GM18508 (cell line): Measurements from ENCODE around the gene SIPA1L3.
"Not testable (repeated sequence)": the region's sequence is repeated elsewhere in the genome, so short reads cannot be mapped to it uniquely, and the experiment has no call there.

Experiments
- ATAC-seq: cut with Tn5 transposase; IDR thresholded peaks from one replicate; pipeline ENCODE4 v1.9.1; 2021; ENCODE audit warnings: moderate number of reproducible peaks; ENCODE audit not compliant: insufficient read depth, unreplicated experiment

The SIPA1L3 gene

DNA sequence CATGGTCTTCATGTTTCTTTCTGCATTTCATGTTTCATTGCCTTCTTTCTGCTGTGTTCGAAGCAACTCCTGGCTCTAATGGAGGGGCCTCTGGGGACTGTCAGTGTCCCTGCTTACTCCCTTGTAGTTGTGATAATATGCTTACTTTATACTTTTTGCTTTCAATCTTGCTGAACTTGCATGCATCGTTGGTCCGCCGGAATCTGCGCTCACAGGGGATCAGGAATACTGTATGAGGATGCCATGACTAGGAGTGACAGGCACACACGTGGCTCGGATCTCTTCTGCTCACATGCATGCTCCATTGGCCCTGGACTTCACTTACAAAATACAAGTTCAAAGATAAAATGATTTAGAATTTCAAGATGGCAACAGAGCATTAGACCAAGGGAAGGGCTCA lies 108.8 kb downstream of the SIPA1L3 start:
- ATAC-seq = no peak

DNA sequence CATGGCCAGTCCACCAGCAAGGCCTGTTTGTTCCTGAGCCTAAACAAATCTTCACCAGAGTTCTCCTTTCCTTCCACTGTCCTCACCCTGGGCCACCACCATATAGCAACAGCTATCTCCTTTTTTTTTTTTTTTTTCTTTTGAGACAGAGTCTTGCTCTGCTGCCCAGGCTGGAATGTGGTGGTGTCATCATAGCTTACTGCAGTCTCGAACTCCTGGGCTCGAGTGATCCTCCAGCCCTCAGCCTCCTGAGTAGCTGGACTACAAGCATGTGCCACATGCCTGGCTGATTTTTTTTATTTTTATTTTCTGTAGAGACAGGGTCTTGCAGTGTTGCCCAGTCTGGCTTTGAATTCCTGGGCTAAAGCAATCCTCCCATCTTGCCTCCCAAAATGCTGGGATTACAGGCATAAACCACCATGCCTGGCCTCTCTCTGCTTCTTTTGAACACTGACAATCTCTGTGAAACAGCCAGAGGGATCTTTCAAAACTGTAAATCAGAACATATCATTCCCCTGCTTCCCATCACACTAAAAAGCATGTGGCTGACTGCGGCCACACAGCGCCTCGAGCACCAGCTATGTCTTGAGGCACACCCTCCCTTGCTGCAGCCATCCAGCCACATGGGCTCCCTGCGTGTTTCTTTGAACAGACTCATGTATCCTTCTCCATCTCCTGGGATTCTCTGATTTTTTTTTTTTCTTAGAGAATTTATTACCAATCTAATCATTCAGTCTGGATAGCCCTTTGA lies 110.6 kb downstream of the SIPA1L3 start:
- no peak for ATAC-seq

DNA sequence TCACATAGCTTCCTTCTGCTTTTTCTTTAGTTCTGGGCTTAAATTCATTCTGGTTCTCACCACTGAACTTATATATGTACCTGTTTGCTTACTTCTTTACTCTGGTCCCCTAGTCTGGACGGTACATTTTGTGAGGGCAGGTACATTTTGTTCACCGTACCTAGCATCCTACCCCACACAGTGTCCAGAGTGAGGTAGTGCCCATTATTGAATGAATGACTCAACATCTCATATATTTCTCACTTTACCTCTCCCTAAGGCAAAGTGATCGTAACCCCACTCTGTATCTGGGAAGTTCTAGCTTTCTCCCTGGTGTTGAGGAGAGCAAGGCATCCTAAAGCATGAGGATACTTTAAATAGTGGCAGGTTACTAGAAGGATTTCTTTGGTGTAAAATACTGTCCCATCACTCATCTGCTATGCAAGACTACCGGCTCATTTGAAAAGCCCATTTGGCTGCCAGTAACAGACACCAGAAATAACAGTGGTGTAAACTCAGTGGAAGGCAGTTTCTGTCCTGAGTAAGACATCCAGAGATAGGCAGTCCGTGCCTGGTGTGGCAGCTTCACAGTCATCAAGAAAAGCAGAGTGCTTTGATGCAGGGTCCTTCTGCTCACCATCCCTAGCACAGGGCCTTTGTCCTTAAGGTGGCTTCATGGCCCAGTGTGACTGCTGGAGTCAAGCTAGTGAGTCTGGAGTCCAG lies 111.8 kb downstream of the SIPA1L3 start:
- no peak for ATAC-seq

DNA sequence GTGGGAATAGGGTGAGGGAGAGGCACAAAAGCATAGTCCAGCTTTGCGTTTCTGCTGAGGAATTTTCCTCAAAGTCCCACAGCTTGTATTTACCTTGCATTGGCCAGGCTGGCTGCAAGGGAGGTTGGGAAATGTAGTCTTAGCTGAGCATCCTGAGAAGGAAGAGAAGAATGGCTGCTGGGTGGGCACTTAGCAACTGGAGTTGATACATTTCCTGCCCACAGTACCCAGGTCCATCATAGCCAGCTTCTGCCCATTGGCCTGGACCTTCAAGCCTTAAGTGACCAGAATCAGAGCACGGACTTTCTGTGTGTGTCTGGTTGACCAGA lies 112.4 kb downstream of the SIPA1L3 start:
- no peak for ATAC-seq

DNA sequence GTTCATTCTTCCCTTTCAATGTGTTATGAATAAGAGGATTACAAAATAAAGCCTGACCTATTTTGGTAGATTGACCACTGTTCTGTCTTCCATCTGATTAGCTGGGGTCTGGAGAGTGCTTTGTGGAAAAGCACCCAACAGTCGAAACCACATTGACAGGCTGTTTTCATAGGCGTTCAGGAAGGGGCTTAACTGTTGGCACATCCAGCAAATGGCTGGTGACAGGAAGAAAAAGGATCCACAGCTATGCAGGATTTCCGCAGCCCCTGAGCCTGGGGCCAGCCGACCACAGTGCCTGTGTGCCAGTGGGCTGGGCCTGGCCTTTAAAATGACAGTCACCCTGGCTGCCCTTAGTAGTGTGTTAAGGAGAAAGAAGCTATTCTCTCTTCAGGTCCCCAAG lies 113.3 kb downstream of the SIPA1L3 start:
- no peak for ATAC-seq

DNA sequence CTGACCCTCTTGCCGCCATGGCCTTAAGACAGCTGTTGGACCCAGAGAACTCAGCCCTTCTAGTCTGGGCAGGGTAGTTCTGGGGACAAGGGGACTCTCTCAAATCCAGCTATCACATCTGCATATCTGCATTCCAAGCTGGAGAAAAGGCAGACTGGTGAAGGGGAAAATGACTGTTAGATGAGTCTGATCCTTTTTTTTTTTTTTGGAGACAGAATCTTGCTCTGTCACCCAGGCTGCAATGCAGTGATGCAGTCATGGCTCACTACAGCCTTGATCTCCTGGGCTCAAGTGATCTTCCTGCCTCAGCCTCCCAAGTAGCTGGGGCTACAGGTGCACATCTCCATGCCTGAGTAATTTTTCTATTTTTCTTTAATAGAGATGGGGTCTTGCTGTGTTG lies 114.3 kb downstream of the SIPA1L3 start:
- no peak for ATAC-seq

DNA sequence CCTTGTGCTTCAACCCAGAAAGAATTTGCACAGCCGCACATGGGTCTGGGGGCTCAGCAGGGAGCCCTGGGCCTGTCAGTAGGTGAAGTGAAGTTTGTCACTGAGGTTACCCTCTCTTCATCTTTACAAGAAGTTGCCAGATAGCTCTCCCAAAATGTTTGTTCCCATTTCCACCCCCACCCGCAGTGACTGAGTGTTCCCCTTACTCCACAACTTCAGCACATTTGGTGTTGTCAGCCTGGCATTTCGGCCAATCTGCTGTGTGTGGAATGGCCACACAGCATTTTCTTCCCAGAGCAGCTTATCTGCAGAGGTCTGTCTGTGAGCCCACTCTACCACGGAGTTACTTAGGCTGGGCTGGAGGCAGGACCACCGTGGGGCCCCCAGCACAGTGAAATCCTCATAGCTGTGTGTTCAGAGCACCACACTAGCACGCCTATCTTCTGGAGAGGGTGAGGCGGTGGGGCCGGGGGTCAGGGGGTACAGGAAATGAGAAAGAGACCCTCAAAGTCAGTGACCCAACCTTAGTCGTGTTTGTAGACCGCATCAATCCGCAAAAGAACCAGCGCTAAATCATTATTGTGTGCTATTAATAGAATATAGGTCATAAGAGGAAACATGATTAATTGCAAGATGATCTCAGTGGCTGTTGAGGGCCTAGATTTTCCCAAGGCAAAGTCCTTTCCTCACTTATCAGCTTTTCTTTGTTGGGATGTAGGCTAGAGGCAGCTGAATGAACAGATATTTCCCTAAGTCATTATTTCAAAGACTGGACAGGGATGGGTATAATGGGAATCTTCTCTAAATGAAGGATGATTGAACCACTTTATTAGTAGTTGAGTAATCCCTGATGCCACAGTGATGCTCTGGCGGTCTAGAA lies 116.0 kb downstream of the SIPA1L3 start:
- no peak for ATAC-seq

DNA sequence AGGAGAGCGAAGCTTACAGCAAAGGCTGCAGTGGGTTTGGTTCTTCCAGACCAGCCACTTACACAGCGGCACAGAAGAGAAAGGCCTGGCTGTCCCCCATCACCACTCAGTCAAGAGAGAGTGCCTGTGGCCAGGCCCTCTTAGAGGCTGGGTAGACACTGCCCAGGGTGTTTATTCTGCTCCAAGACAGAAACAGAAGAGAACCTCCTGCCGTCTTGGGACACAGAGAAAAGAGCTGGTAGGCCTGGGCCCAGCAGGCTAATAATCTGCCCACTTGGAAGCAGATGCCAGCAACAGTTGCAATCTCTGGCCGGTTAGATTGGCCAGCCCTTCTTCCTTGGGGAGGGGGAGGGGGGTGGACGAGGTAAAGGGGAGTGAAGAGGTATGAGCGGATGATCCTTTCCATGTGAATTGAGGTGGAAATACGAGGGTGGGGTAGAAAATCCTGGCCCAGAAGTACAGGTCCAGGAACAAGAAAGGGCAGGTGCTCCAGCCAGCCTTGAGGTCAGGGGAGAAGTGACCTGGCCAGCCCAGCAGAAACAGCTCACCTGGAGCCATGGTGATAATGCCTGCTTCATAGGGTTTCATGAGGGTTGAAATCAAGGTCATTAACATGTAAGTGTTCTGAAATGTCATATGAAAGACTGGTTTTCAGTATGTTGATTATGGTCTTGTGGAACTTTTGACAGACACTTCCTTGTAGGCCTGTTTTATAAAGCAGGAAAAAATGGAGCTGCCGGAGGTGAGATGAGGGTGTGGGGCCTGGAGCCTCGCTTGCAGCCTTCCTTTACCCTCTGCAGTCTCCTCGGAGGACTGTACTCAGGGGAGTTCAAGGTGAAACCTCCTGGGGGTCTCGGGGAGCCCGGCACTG lies 116.9 kb downstream of the SIPA1L3 start:
- ATAC-seq = no peak

DNA sequence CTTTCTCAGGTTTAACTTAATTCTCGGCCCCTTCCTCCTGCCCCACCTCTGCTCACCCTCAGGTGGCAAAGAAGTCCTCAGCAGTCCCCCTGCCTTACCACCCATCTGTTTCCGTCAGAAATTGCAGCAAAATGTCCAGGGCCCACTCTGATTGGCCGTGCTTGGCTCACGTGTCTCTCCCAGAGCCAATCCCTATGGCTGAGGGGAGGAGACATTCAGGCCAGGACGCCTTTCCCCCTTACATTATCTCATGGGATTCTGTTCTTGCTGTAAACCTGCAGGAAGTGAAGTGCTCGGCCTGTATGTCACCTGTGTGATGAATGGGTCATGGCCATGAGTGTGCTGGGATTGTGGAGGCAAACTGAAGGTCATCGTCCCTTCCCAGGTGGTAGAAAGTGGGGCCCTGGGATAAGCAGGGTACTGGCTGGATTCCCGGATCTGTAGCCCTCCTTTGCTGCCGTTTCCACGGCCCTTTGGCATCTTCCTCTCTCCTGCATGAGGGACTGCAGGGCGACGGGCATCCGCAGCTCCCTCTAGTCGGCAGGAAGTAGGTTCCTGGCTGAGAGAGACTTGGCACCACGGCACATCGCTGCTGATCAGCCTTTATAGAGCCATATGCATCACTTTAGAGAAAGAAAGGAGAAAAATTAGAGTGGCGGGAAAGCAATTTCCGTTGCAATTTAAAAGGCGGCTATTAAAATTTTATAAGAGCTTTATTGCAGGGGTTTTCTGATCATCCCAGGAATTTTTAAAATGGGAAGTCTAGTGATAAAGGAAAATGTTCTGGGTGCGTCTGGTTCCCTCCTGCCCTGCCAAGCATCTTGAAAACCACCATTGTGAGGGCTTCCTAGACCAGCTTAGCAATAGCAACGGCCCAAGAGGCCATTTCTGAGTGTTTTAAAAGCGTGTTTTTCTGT lies 118.2 kb downstream of the SIPA1L3 start:
- ATAC-seq = no peak

DNA sequence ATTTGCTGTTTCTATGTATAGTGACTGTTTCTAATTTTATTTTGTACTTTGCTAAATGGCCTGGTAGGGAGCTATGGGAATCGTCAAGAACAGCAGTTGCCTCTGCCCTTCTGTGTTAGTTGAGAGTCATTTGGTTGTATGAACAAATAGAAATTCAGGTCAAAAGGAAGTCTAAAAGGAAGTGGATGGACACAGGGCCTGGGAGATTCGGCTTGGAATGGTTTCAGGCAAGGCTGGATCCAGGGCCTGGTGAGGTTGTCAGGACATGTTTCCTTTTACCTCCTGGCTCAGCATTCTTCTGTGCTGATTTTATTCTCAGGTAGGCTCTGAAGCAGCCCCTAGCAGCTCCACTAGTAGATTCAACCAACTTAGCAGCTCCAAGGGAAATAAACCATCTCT lies 118.9 kb downstream of the SIPA1L3 start:
- ATAC-seq = no peak

DNA sequence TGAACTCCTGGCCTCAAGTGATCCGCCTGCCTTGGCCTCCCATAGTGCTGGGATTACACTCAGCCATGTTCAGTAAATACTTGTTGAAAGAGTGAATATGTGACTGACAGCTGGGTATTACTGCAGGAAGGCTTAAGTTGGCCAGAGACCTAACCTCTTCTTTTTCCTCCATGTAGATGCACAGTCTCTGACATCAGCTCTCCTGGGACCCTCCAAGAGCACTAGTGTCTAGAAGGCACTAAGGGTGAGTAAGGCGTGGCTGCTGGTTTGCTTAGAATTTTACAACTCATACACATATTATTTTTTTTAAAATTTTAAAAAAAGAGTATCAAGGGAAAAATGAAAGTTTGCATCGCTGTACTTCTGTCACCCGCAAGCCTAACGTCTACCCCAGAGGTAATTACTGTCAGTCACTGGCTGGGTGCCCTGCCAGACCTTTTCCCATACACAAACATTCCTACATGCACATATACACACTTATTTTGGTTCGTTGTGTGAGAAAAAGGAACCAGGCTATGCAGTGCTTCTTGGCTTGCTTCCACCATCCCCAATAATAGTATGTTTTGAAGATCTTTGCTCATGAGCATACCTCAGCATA lies 122.0 kb downstream of the SIPA1L3 start:
- no peak for ATAC-seq

DNA sequence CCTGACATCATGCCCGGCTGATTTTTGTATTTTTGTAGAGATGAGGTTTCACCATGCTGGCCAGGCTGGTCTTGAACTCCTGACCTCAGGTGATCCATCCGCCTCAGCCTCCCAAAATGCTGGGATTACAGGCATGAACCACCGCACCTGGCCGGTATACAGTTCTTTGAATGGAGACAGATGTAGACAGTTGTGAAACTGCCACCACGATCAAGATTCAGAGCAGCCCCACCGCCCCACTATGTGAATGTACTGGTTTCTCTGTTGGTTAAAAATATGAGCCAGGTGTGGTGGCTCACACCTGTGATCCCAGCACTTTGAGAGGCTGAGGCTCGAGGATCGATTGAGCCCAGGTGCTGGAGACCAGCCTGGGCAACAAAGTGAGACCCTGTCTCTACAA lies 123.0 kb downstream of the SIPA1L3 start:
- ATAC-seq = not testable (repeated sequence)

DNA sequence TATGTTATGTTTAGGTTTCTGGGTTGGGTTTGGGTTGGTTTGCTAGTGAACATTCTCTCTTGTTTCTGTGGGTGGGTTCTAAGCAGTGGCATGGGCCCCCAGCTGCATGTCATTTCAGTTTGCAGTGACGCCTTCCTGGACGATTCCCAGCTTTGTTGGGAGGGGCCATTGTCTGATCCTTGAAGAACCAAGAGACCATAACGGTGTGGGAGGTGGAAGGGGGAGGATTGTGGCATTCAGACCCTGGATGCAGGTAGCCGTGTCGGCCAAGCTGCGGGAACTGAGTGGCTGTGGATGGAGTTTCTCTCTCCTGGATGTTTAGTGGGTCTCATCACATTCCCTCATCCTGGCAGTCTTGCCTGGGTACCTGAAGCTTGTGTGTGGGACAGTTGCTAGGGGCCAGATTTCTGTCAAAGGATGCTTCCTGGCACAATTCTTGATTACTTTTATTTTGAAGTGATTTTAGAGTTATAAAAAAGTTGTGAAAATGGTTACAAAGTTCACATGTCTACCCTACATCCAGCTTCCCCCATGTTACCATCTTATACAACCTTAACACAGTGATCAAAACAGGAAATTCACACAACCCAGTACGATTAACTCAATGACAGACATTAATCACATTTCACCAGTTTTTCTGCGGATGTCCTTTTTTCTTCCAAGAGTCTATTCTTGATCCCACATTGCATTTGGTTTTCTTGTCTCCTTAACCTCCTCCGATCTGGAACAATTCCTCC lies 123.8 kb downstream of the SIPA1L3 start:
- ATAC-seq = no peak

DNA sequence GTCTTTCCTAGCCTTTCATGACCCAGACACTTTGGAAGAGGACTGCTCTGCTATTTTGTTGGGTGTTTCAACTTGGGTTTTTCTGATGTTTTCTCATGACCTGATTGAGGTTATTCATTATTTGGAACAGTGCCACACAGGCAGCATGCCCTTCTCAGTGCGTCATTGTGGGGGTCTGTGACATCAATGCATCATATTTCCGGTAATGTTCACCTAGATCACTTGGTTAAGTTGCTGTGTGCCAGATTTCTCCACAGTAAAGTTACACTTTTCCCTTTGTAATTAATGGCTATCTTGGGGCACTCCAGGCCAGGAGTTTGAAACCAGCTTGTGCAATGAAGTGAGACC lies 124.4 kb downstream of the SIPA1L3 start:
- ATAC-seq = no peak

DNA sequence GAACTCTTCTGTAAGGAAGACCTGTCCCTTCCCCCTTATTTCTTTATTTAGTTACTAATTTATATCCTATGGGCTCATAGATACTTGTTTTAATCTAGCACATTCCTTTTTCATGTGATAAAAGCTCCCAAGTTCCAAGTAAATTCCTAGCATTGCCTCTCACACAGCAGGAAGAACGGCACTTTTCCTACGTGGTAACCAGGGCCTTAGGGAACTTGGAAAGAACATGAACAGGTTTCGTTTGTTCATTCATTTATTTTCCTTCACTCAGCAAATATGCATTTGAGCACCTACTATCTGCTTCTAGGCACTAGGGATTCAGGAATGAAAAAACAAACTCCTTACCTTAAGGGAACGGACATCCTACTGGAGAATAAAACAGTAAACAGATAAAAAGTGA lies 125.1 kb downstream of the SIPA1L3 start:
- ATAC-seq = no peak

DNA sequence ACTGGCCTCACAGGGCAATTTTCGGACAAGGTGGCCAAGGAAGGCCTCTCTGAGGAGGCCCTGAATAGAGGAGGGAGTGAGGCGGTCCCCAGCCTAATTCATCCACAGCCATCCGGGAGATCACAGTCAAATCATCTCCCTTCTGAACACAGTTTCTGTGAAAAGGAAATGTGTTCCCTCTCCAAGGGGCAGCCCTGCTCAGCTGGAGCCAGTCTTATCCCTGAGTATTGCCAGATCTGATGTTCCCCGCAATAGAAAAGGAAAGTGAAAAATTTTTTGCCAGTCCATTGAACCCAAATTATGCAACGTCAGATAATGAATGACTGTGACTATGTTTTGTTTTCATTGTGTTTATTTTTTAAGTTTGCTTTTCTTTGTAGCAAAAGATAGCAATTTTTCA lies 125.9 kb downstream of the SIPA1L3 start:
- no peak for ATAC-seq

DNA sequence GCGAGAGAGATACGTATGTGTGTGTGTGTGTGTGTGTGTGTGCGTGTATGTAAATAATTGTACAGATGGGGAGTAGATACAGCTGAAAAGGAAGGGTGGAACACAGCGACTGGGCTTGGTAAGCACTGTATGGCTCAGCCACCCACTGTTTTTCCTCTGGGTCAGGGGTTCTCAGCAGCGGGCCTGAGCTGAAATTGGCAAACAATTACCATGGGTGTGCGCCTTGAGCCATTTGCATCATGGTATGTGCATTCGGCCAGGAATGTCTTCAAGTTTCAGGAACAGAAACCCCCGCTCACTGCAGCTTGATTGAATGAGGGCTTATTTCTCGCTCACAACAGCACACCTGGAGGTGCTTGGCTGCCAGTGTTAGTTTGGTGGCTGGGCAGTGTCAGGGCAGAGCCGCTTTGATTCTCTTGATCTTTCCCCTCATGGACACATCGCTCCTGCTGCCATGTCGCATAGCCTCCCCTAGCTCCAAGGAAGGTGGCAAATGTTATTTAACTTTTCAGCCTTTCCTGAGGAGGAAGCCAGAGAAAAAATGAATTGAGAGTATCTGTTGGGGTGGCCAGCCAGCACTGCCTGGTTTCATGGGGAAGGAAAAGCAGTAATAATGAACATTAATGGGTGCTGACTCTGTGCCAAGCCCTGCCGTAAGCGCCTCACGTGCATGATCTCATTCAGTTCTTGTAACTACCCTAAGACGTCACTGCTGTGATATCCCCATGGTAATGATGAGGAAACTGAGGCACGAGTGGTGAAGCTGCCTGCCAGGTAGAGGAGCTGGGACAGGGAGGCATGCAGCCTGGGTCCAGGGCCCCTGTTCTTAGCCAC lies 126.9 kb downstream of the SIPA1L3 start:
- peak; percentile 69 for ATAC-seq

DNA sequence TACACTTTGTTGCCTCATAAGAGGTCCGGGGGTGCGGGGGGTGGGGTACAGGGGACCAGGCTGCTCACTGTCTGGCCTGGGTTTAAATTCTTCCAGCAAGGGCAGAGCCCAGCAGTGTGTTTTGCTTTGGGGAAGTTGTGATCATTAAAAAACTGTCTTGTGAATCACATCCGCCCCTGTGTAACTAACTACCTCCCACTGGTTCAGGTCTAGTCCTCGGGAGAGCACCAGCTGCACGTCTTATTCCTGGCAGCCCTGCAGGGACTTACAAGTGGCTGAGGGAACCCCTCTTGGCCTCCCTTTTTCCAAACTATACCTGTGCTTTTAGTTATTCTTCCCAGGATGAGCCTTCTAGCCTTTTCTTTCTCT lies 127.5 kb downstream of the SIPA1L3 start:
- ATAC-seq = no peak
